Stimulated activated CD4-positive, alpha-beta T cell treated with anti-CD3 and anti-CD28 coated beads, Interleukin-12 subunit alpha, Interleukin-12 subunit beta, amount 100 ng/mL, for 4 hours (primary cell): Measurements from ENCODE around the gene PGLYRP1.

Source experiments
- DNase-seq: peaks from one replicate; pipeline ENCODE4 v3.0.0-alpha.2; 2020

PGLYRP1 gene

GRCh38 chr19:46000491-46001246 lies 22.2 kb downstream of the PGLYRP1 start:
- peak; percentile 68 for DNase-seq

GRCh38 chr19:45999653-46000121 lies 23.2 kb downstream of the PGLYRP1 start:
- DNase-seq, result no peak

GRCh38 chr19:45998834-45999233 lies 24.0 kb downstream of the PGLYRP1 start:
- no peak for DNase-seq

- DNase-seq, result no peak
Observed at GRCh38 chr19:45996933-45997332, 25.9 kb downstream of the PGLYRP1 start.

GRCh38 chr19:45995715-45996385 lies 27.0 kb downstream of the PGLYRP1 start:
- DNase-seq, result no peak

GRCh38 chr19:45994998-45995714 lies 27.7 kb downstream of the PGLYRP1 start, which contains the start of gene CCDC61:
Gene CCDC61, plus strand, starts transcription at chr19:45995467. Its CDS starts 7,552 bp downstream, at chr19:46003019.
- DNase-seq, result peak; percentile 90

- no peak for DNase-seq
Observed at GRCh38 chr19:45994456-45994997, 28.3 kb downstream of the PGLYRP1 start.

GRCh38 chr19:45990113-45990728 lies 32.6 kb downstream of the PGLYRP1 start:
- DNase-seq, result no peak

GRCh38 chr19:45985321-45985720 lies 37.5 kb downstream of the PGLYRP1 start:
- DNase-seq, result no peak

- DNase-seq, result no peak
Observed at GRCh38 chr19:45981350-45981749, 41.5 kb downstream of the PGLYRP1 start.

- DNase-seq, result no peak
Observed at GRCh38 chr19:45978156-45978555, 44.7 kb downstream of the PGLYRP1 start.

GRCh38 chr19:45976178-45976577 lies 46.7 kb downstream of the PGLYRP1 start:
- DNase-seq, result no peak

- DNase-seq, result no peak
Observed at GRCh38 chr19:45975306-45976070, 47.4 kb downstream of the PGLYRP1 start.

- peak; percentile 34 for DNase-seq
Observed at GRCh38 chr19:45973553-45974338, 49.1 kb downstream of the PGLYRP1 start, which contains the start of gene NOVA2. Gene NOVA2, minus strand, starts transcription at chr19:45973865. Its CDS starts 514 bp downstream, at chr19:45973351.

GRCh38 chr19:45972947-45973540 lies 49.8 kb downstream of the PGLYRP1 start:
- DNase-seq, result no peak

GRCh38 chr19:45972081-45972946 lies 50.5 kb downstream of the PGLYRP1 start:
- no peak for DNase-seq

GRCh38 chr19:45971260-45971902 lies 51.5 kb downstream of the PGLYRP1 start:
- DNase-seq, result no peak

- DNase-seq, result no peak
Observed at GRCh38 chr19:45969676-45970075, 53.2 kb downstream of the PGLYRP1 start.
